ENCODE measurements around the gene SULT1A1.

DNA sequence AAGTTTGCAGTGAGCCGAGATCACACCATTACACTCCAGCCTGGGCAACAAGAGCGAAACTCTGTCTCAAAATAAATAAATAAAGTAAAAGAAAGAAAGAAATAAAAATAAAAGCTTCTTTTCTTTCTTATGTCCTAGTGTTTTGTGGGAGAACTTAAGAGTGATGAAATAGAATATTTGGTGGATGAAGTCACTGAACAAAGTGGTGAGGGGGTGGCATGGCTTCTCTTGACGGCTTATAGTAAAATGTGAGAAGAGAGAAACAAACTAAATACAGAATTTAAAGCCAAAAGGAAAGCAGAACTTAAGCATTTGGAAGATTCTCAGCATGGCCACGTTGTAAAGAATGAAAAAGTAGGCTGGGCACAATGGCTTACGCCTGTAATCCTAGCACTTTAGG lies 40.8 kb downstream of the SULT1A1 start:
- TF ChIP-seq CTCF (IDR thresholded peaks at IDR 0.05; ENCODE audit: insufficient read depth, low read depth, low read length): no peak
- TF ChIP-seq EZH2 (IDR thresholded peaks at IDR 0.05; ENCODE audit: insufficient read depth, low read length): no peak
